HPDE6-E6E7 (cell line): ENCODE data around the gene FGF4.

Experiments used
- DNase-seq: peaks from one replicate; pipeline ENCODE4 v3.0.0; 2011; ENCODE audit warnings: missing footprints; ENCODE audit errors: extremely low spot score

The FGF4 gene, protein sequence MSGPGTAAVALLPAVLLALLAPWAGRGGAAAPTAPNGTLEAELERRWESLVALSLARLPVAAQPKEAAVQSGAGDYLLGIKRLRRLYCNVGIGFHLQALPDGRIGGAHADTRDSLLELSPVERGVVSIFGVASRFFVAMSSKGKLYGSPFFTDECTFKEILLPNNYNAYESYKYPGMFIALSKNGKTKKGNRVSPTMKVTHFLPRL

DNA sequence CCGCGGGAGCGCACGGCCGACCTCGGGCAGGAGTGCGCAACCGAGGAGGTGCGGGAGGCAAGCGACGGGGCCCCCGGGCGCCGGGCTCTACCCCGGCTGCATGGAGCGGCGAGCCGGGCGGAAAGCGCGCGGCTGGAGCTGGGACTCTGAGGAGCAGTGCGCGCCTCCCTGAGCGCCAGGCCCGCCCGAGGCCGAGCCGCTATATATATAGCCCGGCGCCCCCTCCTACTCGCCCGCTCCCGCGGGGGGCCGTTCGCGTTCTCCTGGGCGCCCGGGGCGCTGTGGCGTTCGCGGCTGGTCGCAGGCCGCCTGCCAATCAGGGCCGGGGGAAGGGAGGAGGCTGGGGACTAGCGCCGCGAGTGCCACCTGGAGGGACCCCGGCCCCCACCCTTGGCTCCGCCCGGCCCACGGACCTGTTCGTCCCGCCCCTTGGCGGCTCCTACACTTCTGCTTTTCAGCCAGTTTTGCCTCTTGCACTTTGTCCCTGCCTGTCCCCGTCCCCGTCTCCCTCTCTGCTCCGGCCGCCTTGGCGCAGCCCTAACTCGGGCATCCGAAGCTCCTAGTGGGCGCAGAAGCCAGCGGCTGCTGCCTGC is at the start of gene FGF4:
TSS of gene FGF4 (minus strand) at position 179 of the 593 bp plus-strand sequence. CDS start 257 bp downstream, outside the sequence.
- DNase-seq = no peak

DNA sequence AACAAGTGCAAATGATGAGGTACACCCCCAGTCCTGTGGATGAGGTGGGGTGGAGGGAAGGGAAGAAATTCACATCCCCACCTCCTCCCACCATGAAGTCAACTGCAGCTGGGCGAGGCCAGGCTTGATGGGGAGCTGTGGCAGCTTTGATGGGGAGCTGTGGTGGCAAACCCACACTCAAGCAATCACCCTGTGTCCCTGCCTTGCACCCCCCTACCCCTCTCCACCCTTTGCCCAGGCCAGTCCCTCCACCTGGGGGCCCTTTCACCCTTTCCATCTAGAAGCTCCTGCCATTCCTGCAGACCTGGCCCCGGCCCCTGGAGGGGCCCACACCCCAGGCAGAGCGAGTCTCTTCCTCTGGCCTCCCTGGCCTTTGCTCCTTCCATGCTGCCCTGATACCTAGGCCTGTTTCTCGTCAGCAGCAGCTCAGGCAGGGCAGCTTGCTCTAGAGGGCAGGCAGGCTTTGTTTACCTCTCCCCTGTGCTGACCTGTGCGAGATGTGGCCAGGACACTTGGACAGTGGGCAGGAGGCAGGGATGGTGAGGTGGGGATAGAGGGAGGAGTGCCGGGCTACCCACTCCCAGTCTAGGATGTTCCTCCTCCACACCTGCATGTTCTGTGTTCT is 48.6 kb upstream of the FGF4 start:
- DNase-seq = no peak

DNA sequence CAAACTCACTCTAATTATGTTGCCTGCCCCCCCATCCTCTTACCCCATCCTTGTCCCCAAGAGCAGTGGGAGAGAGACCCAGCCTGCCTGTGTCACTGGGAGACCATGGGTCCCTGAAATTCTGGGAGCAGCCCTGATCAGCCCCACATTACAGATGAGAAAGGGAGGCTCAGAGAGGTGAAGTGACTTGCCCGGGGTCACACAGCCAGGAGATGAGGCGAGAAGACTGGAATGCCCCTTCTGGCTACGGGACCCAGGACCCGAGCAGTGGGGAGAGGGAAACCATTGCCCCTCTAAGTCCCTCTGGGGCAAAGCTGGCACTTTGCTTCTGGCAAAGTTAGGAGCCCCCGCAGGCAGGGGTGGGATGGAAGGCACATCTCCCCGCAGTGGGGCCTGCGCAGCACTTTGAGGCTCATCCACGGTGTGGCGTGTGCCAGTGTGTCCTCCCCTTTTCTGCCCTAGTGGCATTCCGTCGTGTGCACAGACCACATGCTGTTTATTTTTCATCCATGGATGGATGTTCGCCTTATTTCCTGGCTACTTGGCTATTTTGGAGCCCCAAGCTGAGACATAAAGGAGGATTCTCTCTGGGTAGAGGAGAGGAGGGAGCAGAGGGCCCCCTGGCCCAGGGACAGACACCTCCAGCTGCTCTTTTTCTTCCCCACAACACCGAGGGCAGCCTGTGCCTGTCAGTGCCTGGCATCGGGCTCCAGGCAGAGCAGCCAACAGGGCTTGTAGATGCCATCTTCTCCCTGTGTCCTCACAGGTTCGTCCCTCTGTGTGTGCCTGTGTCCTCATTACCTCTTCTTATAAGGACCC is 47.7 kb upstream of the FGF4 start:
- DNase-seq = no peak

DNA sequence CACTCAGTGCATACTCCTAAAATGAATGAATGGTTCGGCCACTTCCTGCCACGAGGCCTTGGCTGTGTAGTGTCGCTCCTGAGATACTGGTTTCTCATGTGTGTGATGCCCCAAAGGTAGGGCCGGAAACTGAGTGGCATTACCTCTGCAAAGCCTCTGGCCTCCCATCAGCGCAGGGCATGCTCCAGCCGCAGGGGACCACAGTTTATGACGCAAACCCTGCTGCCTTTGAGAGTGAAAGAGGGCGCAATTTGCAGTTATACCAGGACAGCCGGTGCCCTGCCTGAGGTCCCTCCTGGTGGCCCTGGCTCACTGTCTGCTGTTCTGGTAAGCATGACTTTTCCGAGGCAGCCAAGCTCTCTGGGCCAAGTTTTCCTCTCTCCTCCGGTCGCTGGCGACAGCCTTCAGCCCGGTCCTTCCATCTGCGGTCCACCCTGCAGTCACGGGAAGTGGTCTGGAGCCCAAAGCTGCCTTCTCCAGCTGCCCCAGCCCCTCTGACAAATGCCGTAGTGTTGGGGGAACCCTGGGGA is 46.4 kb upstream of the FGF4 start:
- no peak for DNase-seq

DNA sequence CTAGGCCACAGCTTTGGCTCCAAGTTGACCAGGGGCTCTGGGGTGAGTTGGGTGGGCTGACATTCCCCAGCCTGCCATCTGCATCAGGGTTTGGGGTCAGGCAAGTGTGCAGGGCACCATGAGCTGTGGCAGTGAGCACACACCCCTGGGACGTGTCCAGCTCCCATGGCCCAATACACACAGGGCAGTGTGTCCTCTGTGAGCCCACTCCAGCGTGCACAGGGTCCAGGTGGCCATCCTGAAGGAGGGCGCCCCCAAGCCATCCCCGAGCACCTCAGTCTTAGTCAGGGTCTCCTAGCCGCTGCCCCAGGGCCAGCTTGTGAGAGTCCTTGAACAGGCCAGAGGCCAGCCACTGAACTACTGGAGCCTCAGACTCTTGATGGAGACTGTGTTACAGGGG is 45.3 kb upstream of the FGF4 start:
- DNase-seq = no peak

DNA sequence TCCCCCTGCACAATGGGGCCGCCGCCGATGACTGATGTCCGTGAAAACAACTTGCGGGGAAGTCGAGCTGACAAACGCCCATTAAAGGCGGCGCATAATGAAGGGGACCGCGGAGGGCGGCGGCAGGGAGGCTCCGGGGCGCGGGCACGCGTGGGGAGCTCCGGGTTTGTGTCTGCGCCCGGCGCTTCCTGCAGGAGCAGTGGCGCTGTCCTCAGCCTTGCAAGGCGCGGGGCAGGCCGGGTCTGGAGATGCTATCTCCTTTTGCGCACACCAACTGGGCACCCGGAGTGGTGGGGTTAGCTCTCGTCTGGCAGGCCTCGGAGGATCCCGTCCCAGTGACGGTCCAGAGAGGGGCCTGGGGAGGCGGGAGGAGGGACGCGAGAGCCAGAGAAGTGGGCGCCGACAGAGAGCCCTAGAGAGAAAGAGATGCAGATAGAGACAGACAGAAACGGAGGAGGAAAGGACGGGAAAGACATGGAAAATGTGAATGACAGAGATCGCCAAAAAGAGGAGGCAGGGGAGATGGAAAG is 44.5 kb upstream of the FGF4 start:
- no peak for DNase-seq

DNA sequence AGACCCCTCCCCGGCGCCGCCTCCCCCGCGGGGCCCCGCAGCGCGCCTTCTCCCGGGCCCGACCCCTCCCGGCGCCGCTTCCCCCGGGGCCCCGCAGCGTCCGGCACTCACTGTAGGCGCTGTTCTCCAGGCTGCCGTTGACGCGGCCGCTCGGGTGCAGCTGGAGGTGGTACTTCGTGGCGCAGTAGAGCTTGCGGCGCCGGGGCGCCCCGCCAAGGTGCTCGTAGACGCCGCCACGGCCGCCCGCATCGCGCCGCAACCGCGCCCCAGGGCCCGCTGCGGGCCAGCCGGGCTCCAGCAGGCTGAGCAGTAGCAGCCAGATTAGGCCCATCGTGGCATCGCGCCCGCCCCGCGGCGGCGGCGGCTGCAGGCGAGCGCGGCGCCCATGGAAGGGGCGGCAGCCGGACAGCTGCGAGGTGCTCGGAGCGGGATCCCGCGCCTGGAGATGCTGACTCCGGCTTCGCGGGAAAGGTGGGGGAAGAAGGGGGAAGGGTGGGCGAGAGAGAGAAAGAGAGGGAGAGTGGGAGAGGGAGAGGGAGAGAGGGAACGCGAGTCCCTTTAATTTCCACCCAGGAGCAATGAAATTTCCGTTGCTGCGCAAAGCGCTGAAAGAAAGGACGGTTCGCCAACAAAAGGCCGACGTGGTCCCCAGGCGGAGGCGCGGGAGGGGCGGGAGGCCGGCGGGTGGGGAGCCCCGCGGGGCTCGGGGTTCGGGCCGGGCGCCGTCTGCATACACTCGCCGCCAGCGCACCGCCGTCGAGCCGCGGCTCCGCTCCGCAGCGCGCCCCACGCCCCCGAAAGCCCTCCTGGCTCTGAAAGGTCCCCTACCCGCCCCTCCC is 43.7 kb upstream of the FGF4 start, which contains the start of gene FGF3:
TSS of gene FGF3 (minus strand) at position 814 of the 839 bp plus-strand sequence. CDS start at position 331, 483 bp downstream.
- DNase-seq = no peak

DNA sequence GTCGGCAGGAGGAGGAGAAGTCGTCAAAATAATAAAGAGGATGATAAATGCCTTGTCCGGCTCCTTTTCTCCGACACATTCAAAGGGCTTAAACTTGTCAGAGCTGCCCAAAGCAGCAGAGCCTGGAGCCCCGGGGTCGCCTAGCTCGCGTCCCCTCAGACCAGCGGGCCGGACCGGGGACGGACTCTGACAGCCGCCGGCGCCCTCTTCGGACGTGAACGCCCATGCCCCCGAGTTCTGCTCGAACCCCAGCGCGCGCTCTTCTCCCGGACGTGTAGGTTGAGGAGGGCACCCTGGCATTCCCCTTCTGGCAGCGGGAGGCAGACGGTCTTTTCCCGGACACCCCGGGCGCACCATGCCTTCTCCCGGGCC is 43.1 kb upstream of the FGF4 start:
- no peak for DNase-seq

DNA sequence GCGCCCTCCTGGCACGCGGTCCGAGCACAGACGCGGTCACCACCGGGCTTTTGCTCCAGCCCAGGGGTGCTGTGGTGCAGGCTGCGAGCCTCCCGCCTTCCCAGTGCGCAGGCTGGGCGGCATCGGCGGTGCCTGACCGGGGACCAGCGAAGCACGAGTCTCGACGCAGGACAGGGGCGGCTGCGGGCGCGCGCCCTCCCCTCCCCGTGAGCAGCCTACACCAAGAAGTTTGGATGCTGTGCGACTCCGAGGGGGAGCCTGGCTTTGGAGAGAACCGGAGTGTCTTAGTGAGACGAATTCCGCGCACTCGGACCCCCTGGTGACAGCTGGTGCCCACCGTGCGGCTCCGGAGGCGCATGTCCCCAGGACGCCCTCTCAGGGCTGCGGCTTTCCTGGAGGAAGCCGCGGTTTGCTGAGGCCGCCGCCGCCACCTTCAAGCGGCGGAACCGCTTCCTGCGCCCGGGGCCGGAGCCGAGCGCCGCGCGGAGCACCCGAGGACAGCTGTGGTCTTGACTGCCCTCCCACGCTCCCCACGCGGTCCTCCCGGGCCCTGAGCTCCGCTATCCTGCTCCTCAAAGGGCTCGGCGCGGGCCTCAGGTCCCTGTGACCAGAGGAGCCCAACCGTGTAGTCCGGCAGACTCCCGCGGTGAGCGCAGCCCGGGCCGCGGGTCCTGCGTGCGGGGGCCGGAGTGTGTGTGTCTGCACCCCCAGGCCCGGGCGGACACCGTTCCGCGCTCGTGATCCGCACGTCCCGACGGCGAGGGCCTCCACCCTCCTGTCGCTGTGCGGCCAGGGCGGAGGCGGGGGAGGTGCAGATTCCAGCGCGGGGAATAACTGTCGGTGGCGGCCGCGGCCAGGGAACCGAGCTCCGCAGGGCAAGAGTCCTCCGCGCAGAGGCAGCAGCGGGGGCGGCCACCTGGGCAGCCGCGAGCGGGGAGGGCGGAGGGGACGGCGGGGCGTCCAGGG is 42.4 kb upstream of the FGF4 start:
- no peak for DNase-seq

DNA sequence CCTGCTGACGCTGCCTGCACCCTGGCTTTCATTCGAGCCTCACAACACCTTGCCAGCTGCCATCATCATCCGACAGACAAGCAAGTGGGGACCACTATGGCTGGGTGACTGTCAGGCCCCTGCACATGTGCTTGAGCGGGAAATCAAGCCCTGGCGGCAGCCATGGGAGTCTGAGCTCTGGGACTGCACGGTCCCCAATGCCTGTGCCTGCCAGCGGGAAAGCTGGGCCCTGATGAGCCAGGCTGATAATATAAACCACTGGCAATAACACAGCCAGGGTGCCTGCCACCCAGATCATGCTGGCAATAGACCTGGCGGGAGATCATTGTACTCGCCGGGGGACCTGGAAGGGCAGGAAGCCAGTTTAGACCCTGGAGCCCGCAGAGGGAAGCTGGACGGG is 41.5 kb upstream of the FGF4 start:
- DNase-seq = no peak

DNA sequence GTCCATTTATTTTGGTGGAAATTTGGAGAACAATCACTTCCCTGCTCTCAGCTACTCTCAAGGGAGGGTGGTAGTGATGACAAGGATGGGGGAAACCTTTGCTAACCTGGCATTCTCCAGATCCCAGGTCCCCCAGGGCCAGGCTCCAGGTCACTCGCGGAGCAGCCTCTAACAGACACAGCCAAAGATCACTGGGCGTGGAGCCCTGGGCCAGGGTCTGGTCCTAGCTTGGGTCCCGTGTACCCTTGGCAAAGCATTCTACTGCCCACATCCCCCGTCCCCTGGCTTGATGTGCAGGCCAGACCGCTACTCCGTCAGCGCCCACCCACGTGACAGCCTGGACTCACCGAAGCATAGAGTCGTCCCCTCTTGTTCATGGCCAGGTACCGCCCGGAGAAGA is 40.8 kb upstream of the FGF4 start:
- no peak for DNase-seq

DNA sequence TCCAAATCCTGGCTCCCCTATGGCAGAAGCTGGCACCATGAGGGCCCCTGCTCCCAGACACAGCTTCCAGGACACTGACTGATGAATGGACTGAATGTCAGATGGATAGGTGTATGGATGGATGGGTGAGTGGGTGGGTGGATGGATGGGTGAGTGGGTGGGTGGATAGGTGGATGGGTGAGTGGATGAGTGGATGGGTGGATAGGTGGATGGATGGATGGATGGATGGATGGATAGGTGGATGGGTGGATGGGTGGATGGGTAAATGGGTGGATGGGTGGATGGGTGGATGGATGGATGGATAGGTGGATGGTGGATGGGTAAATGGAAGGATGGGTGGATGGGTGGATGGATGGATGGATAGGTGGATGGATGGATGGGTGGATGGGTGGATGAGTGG is 39.8 kb upstream of the FGF4 start:
- DNase-seq = no peak

DNA sequence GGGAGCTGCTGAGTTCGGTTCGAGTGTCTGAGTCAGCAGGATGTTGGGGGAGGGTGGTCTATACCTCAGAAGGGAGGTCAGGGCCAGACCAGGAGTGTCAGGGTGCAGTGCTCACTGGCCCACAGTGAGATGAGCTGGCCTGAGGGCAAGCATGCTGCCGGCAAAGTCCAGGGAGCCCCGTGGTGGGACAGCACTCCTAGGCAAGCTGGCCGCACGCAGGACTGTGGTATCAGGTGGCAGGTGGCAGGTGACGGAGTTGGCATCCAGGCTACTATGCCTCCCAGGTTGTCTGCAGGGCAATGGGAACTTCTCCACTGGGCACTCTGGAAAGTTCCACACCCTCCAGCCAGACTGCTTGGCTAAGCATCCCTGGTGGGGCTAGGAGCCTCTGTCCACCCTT is 39.3 kb upstream of the FGF4 start:
- no peak for DNase-seq

DNA sequence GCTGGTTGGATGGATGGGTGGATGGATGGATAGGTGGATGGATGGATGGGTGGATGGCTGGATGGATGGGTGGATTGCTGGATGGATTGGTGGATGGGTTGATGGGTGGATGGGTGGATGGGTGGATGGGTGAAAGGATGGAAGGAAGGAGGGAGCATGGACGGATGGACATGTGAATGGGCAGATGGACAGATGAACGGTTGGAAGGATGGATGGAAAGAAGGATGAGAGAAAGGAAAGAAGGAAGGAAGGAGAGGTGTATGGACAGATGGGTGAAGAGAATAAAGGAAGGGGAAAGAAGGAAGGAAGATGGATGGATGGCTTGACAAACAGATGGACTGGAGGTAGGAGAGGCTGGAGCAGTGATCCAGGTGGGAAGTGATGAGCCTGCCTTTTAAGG is 38.7 kb upstream of the FGF4 start:
- no peak for DNase-seq

DNA sequence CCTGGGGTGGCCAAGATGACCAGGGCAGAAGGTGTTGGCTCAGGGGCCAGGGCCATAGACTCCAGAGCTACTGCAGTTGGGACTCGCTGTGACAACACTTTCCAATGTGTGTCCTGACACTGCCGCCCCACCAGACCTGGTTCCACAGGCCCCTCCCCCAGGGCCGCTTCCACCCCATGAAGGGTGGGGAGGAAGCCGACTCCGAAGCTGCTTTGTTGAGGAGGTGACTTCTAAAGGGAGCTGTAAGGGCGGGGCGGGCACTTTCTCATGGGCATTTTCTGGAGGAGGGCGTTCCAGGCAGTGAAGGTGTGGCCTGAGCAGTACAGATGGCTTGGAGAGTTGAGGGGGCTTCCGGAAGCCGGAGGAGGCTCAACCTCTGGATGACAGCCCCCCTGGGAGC is 37.8 kb upstream of the FGF4 start:
- no peak for DNase-seq

DNA sequence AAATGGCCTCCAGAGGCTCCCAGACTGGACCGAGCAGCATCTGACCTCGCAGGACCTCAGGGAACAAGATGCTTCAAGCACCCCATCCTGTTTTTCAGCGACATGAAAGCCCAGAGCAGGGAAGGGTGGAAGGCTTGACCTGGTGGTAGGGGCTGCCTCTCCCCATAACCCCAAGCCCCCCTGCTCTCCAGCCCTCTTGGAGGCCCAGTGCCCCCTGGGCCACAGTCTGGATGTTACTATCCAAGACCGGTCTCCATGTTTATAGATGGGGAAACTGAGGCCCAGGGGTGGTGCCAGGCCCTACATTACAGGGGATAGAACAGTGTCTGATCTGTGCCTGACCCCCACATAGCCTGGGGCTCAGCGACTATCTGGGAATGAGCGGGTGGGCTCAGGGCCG is 37.1 kb upstream of the FGF4 start:
- no peak for DNase-seq

DNA sequence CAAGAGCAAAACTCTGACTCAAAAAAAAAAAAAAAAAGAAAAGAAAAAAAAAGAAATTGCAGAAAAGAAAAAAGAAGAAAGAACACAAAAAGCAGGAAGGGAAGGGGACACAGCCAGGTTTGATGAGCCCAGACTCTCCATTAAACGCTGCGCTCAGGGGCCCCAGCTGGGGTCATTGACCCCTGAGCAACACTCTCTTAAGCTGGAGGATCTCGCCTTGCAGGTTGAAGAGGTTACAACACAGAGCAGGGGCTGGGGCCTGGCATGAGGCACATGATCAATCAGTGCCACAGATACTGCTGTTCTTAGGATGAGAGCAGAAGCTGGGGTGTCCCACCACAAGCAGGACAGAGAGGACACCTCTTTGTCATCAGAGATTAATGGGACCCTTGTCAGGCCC is 36.3 kb upstream of the FGF4 start:
- no peak for DNase-seq

DNA sequence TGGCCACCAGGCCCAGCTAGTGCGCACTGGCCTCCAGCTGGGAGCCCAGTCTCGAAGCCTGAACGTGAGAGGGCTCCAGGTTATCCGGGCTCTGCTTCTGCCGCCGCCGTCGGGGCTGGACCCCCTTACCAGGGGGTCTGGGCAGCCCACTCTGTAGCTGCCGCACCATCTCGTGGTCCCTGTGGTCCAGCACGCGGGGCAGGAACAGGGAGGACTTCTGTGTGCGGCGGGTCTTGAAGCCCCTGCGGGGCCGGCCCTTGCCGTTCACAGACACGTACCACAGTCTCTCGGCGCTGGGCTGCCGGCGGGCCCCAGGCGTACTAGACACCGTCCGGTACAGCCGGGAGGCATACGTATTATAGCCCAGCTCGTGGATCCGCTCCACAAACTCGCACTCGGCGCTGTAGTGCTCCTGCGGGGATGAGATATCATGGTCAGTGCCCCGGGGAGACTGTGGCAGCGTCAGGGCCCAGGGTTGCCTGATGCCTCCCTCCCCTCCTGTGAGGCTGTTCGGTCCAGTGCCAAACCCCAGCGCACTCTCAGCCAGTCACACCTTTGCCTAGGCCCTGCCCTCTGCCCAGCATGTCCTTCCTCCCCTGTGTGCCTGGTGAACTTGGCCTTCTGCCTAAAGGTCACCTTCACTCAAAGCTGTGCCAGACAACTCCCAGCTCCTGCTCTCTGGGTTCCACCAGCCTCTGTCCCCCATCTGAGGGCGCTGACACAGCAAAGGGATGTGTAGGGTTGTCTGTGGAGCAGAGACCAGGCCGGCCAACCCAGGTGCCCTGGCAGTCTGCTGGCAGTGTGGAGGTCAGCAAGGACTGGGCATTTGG is 35.4 kb upstream of the FGF4 start:
- no peak for DNase-seq

DNA sequence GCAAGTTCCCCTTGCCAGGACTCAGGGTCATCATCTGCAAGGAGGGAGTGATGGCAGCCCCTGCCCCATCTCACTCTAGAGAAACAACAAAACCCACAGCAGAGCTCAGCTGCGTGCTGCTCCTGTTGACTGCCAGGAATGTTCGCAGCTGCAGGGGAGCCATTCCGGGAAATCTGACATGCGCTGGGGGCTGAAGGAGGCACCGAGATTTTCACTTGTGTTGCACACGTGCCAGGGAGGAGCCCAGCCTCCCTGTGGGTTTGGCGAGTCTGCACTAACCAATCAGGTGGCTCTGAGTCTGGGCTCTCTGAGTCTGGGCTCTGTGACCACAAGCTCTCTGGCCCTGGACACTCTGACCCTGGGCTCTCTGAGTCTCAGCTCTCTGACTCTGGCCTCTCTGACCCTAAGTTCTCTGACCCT is 33.5 kb upstream of the FGF4 start:
- DNase-seq = no peak
